H9 (cell line): ENCODE measurements around the gene CABLES1. TPM values are rescaled to one million over a fixed set of nuclear protein-coding genes. Genes with fewer than 3 reads are reported as not detected.

ENCODE experiments used
- DNase-seq: peaks from one replicate; pipeline ENCODE4 v3.0.0-alpha.2; 2017
- H2AFZ ChIP-seq: one replicate; pipeline ENCODE4 v1.6.1; 2013; ENCODE audit warnings: mild to moderate bottlenecking, low read length, control low read depth, moderate library complexity
- H2AK5ac ChIP-seq: 2 replicates; pipeline ENCODE4 v1.6.1; 2013; ENCODE audit warnings: low read length, control low read depth, mixed read lengths; ENCODE audit not compliant: insufficient read length
- H2BK120ac ChIP-seq: one replicate; pipeline ENCODE4 v1.6.1; 2013; ENCODE audit warnings: low read depth, mild to moderate bottlenecking, low read length, control low read depth, inconsistent platforms; ENCODE audit not compliant: poor library complexity, severe bottlenecking
- H2BK12ac ChIP-seq: 2 replicates; pipeline ENCODE4 v1.6.1; 2013; ENCODE audit warnings: low read length, control low read depth, mixed read lengths, low read depth; ENCODE audit not compliant: insufficient read length
- H2BK15ac ChIP-seq: 2 replicates; pipeline ENCODE4 v1.6.1; 2013; ENCODE audit warnings: low read depth, low read length, control low read depth
- H2BK20ac ChIP-seq: one replicate; pipeline ENCODE4 v1.6.1; 2013; ENCODE audit warnings: low read depth, mild to moderate bottlenecking, low read length, control low read depth, inconsistent platforms; ENCODE audit not compliant: poor library complexity, severe bottlenecking
- H2BK5ac ChIP-seq: 2 replicates; pipeline ENCODE4 v1.6.1; 2013; ENCODE audit warnings: low read length, control low read depth, mixed read lengths; ENCODE audit not compliant: insufficient read length
- H3K14ac ChIP-seq: 2 replicates; pipeline ENCODE4 v1.6.1; 2013; ENCODE audit warnings: low read length, control low read depth; ENCODE audit not compliant: insufficient read depth
- H3K18ac ChIP-seq: 2 replicates; pipeline ENCODE4 v1.6.1; 2013; ENCODE audit warnings: low read depth, mild to moderate bottlenecking, mixed read lengths, low read length, control low read depth; ENCODE audit not compliant: insufficient read length
- H3K23ac ChIP-seq: 2 replicates; pipeline ENCODE4 v1.6.1; 2013; ENCODE audit warnings: low read length, control low read depth, mixed read lengths, low read depth; ENCODE audit not compliant: insufficient read length
- H3K23me2 ChIP-seq: 2 replicates; pipeline ENCODE4 v1.6.1; 2013; ENCODE audit warnings: low read depth, mild to moderate bottlenecking, mixed read lengths, low read length, control low read depth; ENCODE audit not compliant: insufficient read length, poor library complexity, severe bottlenecking
- H3K27ac ChIP-seq: 2 replicates; pipeline ENCODE4 v1.5.1; 2013; ENCODE audit warnings: low read length, control low read depth, mixed read lengths, low read depth; ENCODE audit not compliant: insufficient read length
- H3K27me3 ChIP-seq: 2 replicates; pipeline ENCODE4 v1.6.1; 2013; ENCODE audit warnings: low read length, control low read depth, inconsistent platforms; ENCODE audit not compliant: insufficient read depth
- H3K4ac ChIP-seq: 2 replicates; pipeline ENCODE4 v1.6.1; 2013; ENCODE audit warnings: low read depth, mild to moderate bottlenecking, control low read depth, inconsistent platforms, low read length, moderate library complexity
- H3K4me1 ChIP-seq: 2 replicates; pipeline ENCODE4 v1.6.1; 2013; ENCODE audit warnings: low read length, control low read depth, inconsistent platforms; ENCODE audit not compliant: insufficient read depth
- H3K4me2 ChIP-seq: 2 replicates; pipeline ENCODE4 v1.6.1; 2013; ENCODE audit warnings: low read length, control low read depth, mixed read lengths; ENCODE audit not compliant: insufficient read length, insufficient read depth
- H3K56ac ChIP-seq: 2 replicates; pipeline ENCODE4 v1.6.1; 2013; ENCODE audit warnings: low read depth, mild to moderate bottlenecking, mixed read lengths, low read length, control low read depth; ENCODE audit not compliant: insufficient read length
- H3K79me1 ChIP-seq: 2 replicates; pipeline ENCODE4 v1.6.1; 2013; ENCODE audit warnings: low read depth, mild to moderate bottlenecking, moderate library complexity, low read length, control low read depth, inconsistent platforms; ENCODE audit not compliant: insufficient read depth, poor library complexity, severe bottlenecking
- H3K79me2 ChIP-seq: 2 replicates; pipeline ENCODE4 v1.6.1; 2013; ENCODE audit warnings: low read length, control low read depth, inconsistent platforms; ENCODE audit not compliant: insufficient read depth
- H3K9ac ChIP-seq: 2 replicates; pipeline ENCODE4 v1.6.1; 2013; ENCODE audit warnings: low read length, control low read depth, mixed read lengths; ENCODE audit not compliant: insufficient read length; ENCODE audit errors: extremely low read depth
- H3K9me3 ChIP-seq: one replicate; pipeline ENCODE4 v1.6.1; 2013; ENCODE audit warnings: low read depth, low read length, inconsistent platforms; ENCODE audit not compliant: control insufficient read depth
- H3T11ph ChIP-seq: one replicate; pipeline ENCODE4 v1.6.1; 2013; ENCODE audit warnings: mild to moderate bottlenecking, low read length, control low read depth, inconsistent platforms
- H4K20me1 ChIP-seq: one replicate; pipeline ENCODE4 v1.6.1; 2013; ENCODE audit not compliant: control insufficient read depth, insufficient read length, insufficient read depth
- H4K5ac ChIP-seq: 2 replicates; pipeline ENCODE4 v1.6.1; 2013; ENCODE audit warnings: low read depth, mild to moderate bottlenecking, mixed read lengths, low read length, control low read depth; ENCODE audit not compliant: insufficient read length
- H4K8ac ChIP-seq: replicated peaks from 2 replicates; pipeline ENCODE4 v1.6.1; 2013; ENCODE audit warnings: low read length, control low read depth, mixed read lengths, low read depth; ENCODE audit not compliant: insufficient read length
- H4K91ac ChIP-seq: 2 replicates; pipeline ENCODE4 v1.6.1; 2013; ENCODE audit warnings: low read depth, mild to moderate bottlenecking, moderate library complexity, mixed read lengths, low read length, control low read depth; ENCODE audit not compliant: insufficient read length
- H3K27ac Mint-ChIP-seq, 3 experiments: 2 replicates in 2 of 3; 3 replicates in 1 of 3; pipeline ENCODE4 v1.8.0; 2020 to 2021; ENCODE audit warnings: mixed read lengths in 3 of 3, mild to moderate bottlenecking in 1 of 3, moderate library complexity in 1 of 3
- H3K27me3 Mint-ChIP-seq: 2 replicates; pipeline ENCODE4 v1.8.0; 2021; ENCODE audit warnings: low read depth, mild to moderate bottlenecking, moderate library complexity, mixed read lengths
- H3K36me3 Mint-ChIP-seq, 3 experiments: 2 replicates in 2 of 3; 3 replicates in 1 of 3; pipeline ENCODE4 v1.8.0; 2020 to 2021; ENCODE audit warnings: low read depth in 3 of 3, mixed read lengths in 3 of 3; ENCODE audit not compliant: insufficient read depth in 1 of 3
- H3K4me1 Mint-ChIP-seq, 2 experiments: 2 replicates each; pipeline ENCODE4 v1.8.0; 2020; ENCODE audit warnings: mixed read lengths in 2 of 2
- H3K4me3 Mint-ChIP-seq, 2 experiments: 2 replicates in 1 of 2; 3 replicates in 1 of 2; pipeline ENCODE4 v1.8.0; 2020 to 2021; ENCODE audit warnings: mild to moderate bottlenecking in 2 of 2, mixed read lengths in 2 of 2, moderate library complexity in 1 of 2
- H3K9me3 Mint-ChIP-seq, 2 experiments: 2 replicates in 1 of 2; 3 replicates in 1 of 2; pipeline ENCODE4 v1.8.0; 2020; ENCODE audit warnings: mild to moderate bottlenecking in 2 of 2, mixed read lengths in 2 of 2, moderate library complexity in 1 of 2
- WGBS: extraction: QIAGEN DNeasy Blood & Tissue Kit; methylation state at CpG from one replicate; pipeline ENCODE4 v1.1.7; 2013; ENCODE audit warnings: missing lambda C conversion rate, low lambda C conversion rate, mixed read lengths; ENCODE audit not compliant: insufficient read length; ENCODE audit errors: extremely low coverage; 5-methylcytosine and 5-hydroxymethylcytosine counted together
- total RNA-seq: library from RNA; stranded (reverse); gene quantifications from 2 replicates; pipeline ENCODE4 v1.2.1, GENCODE V29; 2021
- TF ChIP-seq, protein P1 (sequence below): fragments of 200-600 bp; sonication (generic); conservative IDR thresholded peaks from 3 replicates; pipeline ENCODE4 v1.8.0; 2021; ENCODE audit warnings: antibody characterized with exemption, mild to moderate bottlenecking

Gene CABLES1
- total RNA-seq, 1 experiment from 2014 or later, result 27.1 TPM

DNA sequence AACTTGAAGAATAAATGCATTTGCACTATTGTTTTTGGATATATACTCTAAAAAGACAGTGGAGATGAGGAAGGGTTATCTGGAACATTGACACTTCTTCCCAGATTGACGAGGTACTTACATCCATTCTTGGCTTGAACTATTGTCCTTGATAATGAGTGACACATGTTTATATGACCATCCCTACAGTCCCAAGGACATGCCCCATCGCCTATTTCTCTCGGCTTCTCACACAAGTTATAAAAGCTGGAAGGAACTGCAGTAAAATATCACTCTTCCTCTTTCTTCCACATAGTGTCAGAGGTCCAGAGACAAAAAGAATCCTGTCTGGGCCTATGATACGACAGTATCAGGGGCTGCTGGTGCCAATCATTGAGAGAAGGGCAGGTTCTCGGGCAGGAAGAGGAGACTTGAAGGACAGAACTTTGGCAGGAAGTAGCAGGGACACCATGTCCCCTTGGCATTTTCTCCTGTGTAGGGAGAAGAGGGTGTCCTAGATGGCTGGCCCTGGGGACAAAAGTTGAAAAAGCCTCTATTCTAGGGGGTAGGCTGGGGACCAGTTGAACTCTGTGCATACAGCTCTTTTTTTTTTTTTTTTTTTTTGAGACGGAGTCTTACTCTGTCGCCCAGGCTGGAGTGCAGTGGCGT is 5.8 kb upstream of the CABLES1 start:
- Histone ChIP-seq H3K9ac (no peak overlapping the region), H3K56ac (no peak overlapping the region), H3K27me3 (no peaks in the 10 kb centered on the region), H4K91ac (no peak overlapping the region), H3K79me1 (no peaks in the 10 kb centered on the region), H3K79me2 (no peaks in the 10 kb centered on the region), H3K4me1 (no peaks in the 10 kb centered on the region; the same call in 1 of the 2 replicates), H4K20me1 (no peaks in the 10 kb centered on the region), H3K4me2 (no peak overlapping the region), H2BK15ac (no peak overlapping the region), H3K14ac (no peak overlapping the region), H3T11ph (no peak overlapping the region), H2AFZ (no peak overlapping the region), H3K23ac (no peak overlapping the region), H4K8ac (no peak overlapping the region), H3K23me2 (peaks cover 7% of the 10 kb centered on the region), H3K18ac (no peak overlapping the region), H4K5ac (no peak overlapping the region), H3K27ac (no peak overlapping the region), H2BK5ac (no peak overlapping the region), H2AK5ac (no peak overlapping the region), H2BK120ac (no peak overlapping the region), H3K9me3 (no peaks in the 10 kb centered on the region), H3K4ac (no peak overlapping the region), H2BK20ac (no peak overlapping the region), H2BK12ac (no peak overlapping the region)
- H3K27ac Mint-ChIP-seq, result peak overlapping the region in 1 of 3 experiments; percentile 63; a peak in 2 of 7 replicates
- no peaks in the 10 kb centered on the region for H3K36me3 Mint-ChIP-seq
- no peak overlapping the region for H3K4me3 Mint-ChIP-seq
- TF ChIP-seq, protein P1, sequence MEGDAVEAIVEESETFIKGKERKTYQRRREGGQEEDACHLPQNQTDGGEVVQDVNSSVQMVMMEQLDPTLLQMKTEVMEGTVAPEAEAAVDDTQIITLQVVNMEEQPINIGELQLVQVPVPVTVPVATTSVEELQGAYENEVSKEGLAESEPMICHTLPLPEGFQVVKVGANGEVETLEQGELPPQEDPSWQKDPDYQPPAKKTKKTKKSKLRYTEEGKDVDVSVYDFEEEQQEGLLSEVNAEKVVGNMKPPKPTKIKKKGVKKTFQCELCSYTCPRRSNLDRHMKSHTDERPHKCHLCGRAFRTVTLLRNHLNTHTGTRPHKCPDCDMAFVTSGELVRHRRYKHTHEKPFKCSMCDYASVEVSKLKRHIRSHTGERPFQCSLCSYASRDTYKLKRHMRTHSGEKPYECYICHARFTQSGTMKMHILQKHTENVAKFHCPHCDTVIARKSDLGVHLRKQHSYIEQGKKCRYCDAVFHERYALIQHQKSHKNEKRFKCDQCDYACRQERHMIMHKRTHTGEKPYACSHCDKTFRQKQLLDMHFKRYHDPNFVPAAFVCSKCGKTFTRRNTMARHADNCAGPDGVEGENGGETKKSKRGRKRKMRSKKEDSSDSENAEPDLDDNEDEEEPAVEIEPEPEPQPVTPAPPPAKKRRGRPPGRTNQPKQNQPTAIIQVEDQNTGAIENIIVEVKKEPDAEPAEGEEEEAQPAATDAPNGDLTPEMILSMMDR, result no peak
- H3K9me3 Mint-ChIP-seq, result no peaks in the 10 kb centered on the region
- H3K4me1 Mint-ChIP-seq, result peaks cover 26 to 33% of the 10 kb centered on the region in 2 experiments
- no peak for DNase-seq
- peaks cover 2% of the 10 kb centered on the region for H3K27me3 Mint-ChIP-seq
- WGBS, result no CpG with 5 or more reads among the region's 8 CpGs
